GM19328 (cell line): Measurements from ENCODE around the gene JDP2.
"Not testable (repeated sequence)": the region's sequence is repeated elsewhere in the genome, so short reads cannot be mapped to it uniquely, and the experiment has no call there.

Experiments used
- ATAC-seq: cut with Tn5 transposase; IDR thresholded peaks from one replicate; pipeline ENCODE4 v1.9.1; 2021; ENCODE audit warnings: mild to moderate bottlenecking, moderate library complexity; ENCODE audit not compliant: unreplicated experiment

Gene JDP2

GRCh38 chr14:75427482-75428229, at the start of gene JDP2:
TSS of gene JDP2 (plus strand) at chr14:75428022. CDS start at chr14:75437921, 9,899 bp downstream.
- no peak for ATAC-seq

- no peak for ATAC-seq
These were observed 48.4 kb upstream of the JDP2 start for GRCh38 chr14:75379246-75379929.

GRCh38 chr14:75379930-75380270, 47.9 kb upstream of the JDP2 start:
- ATAC-seq = no peak

GRCh38 chr14:75380656-75381055, 47.2 kb upstream of the JDP2 start:
- ATAC-seq = no peak

- no peak for ATAC-seq
These were observed 46.2 kb upstream of the JDP2 start for GRCh38 chr14:75381642-75382041.

- not testable (repeated sequence) for ATAC-seq
These were observed 44.6 kb upstream of the JDP2 start for GRCh38 chr14:75383219-75383618.

GRCh38 chr14:75383721-75384120, 44.1 kb upstream of the JDP2 start:
- no peak for ATAC-seq

- ATAC-seq = no peak
These were observed 38.1 kb upstream of the JDP2 start for GRCh38 chr14:75389679-75390078.

GRCh38 chr14:75390183-75390582, 37.6 kb upstream of the JDP2 start:
- no peak for ATAC-seq

GRCh38 chr14:75391953-75392352, 35.9 kb upstream of the JDP2 start:
- no peak for ATAC-seq

GRCh38 chr14:75392686-75393641, 34.9 kb upstream of the JDP2 start:
- ATAC-seq = no peak

- no peak for ATAC-seq
These were observed 34.0 kb upstream of the JDP2 start for GRCh38 chr14:75393794-75394193.

- no peak for ATAC-seq
These were observed 32.0 kb upstream of the JDP2 start for GRCh38 chr14:75395862-75396261.

GRCh38 chr14:75399321-75399720, 28.5 kb upstream of the JDP2 start:
- no peak for ATAC-seq

- no peak for ATAC-seq
These were observed 27.7 kb upstream of the JDP2 start for GRCh38 chr14:75399843-75400775.

GRCh38 chr14:75401361-75401760, 26.5 kb upstream of the JDP2 start:
- no peak for ATAC-seq

GRCh38 chr14:75402867-75403413, 24.9 kb upstream of the JDP2 start:
- ATAC-seq = no peak

GRCh38 chr14:75404847-75405246, 23.0 kb upstream of the JDP2 start:
- no peak for ATAC-seq

GRCh38 chr14:75406102-75406501, 21.7 kb upstream of the JDP2 start:
- no peak for ATAC-seq

GRCh38 chr14:75406856-75407255, 21.0 kb upstream of the JDP2 start:
- ATAC-seq = no peak
